Measurements from ENCODE around the gene GUCY1A2.

- TF ChIP-seq POLR2AphosphoS5 (IDR thresholded peaks at IDR 0.05; ENCODE audit: low read depth, low read length) (no peak), POLR2A (IDR thresholded peaks at IDR 0.05; ENCODE audit: low read depth, low read length) (no peak), TAF1 (IDR thresholded peaks at IDR 0.05; ENCODE audit: borderline replicate concordance, low read depth, low read length) (no peak)
Measured at GRCh38 chr11:106840947-106841346, 177.3 kb downstream of the GUCY1A2 start.
